Measurements from ENCODE around the gene FUS. TPM values are rescaled to one million over a fixed set of nuclear protein-coding genes. Genes with fewer than 3 reads are reported as not detected.

The FUS gene
- total RNA-seq, 4 donors from 2014 or later, result 53.7 to 92.5 (median 66.2) TPM

DNA sequence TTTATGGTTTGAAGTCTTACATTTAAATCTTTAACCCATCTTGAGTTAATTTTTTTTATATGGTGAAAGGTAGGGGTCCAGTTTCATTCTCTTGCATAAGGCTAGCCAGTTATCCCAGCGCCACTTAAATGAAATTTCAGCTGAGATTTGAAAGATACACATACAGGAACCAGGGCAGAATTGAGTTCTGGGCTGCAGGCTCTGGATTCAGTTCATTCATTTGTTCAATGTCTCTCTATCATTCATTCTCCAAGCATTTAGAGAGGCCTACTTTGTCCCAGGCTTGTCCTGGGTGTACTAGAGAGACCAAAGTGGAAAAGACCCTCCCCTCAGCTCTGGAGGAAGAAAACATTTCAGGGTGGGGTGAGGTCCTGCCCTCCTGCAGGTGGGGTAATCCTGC lies 33.4 kb downstream of the FUS start:
- TF ChIP-seq, protein P1, sequence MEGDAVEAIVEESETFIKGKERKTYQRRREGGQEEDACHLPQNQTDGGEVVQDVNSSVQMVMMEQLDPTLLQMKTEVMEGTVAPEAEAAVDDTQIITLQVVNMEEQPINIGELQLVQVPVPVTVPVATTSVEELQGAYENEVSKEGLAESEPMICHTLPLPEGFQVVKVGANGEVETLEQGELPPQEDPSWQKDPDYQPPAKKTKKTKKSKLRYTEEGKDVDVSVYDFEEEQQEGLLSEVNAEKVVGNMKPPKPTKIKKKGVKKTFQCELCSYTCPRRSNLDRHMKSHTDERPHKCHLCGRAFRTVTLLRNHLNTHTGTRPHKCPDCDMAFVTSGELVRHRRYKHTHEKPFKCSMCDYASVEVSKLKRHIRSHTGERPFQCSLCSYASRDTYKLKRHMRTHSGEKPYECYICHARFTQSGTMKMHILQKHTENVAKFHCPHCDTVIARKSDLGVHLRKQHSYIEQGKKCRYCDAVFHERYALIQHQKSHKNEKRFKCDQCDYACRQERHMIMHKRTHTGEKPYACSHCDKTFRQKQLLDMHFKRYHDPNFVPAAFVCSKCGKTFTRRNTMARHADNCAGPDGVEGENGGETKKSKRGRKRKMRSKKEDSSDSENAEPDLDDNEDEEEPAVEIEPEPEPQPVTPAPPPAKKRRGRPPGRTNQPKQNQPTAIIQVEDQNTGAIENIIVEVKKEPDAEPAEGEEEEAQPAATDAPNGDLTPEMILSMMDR (IDR thresholded peaks at IDR 0.05; ENCODE audit: low read depth), result no peak

DNA sequence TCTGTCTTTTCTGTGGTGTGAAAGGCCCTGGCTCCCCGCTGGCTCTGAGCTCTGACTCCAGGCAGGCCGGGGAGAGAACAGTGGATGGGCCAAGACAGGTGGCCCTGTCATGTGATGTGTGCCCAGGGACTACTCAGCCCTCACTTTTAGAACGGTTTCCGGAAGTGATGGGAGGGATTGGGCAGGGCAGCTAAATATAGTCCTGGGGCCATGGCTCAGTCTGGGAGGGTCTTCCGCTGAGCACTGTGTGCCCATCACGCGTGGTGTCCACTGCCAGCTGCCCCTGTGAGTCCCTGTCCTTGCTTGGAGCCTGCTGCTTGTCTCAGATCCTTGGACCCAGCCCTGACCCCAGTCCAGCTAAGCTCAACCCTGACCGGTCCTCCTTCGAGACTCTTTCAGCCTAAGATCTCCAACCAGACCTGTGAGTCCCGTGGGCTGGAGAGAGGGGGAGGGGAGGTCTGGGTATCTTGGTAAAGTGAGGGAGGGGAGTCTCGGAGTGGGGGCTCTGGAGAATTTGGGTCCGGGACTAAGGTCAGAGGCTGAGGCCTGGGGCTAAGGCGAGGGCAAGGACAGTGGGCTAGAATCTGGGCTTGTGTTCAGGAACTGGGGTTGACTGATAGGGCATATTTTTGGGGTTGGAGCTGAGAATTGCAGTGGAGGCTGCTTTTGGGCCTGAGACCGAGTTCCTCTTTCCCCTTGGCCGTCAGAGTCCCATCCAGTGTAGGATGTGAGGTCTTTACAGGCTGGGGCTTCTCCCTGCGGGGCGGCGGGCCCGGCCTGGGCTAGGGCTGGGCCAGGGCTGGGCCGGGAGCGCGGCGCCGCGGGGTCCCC lies 34.2 kb downstream of the FUS start, which contains the start of gene TRIM72:
Gene TRIM72 (plus strand): TSS at position 243 of the 831 bp plus-strand sequence. CDS start 620 bp downstream, outside the sequence.
- TF ChIP-seq, protein P1 (IDR thresholded peaks at IDR 0.05; ENCODE audit: low read depth), result no peak

DNA sequence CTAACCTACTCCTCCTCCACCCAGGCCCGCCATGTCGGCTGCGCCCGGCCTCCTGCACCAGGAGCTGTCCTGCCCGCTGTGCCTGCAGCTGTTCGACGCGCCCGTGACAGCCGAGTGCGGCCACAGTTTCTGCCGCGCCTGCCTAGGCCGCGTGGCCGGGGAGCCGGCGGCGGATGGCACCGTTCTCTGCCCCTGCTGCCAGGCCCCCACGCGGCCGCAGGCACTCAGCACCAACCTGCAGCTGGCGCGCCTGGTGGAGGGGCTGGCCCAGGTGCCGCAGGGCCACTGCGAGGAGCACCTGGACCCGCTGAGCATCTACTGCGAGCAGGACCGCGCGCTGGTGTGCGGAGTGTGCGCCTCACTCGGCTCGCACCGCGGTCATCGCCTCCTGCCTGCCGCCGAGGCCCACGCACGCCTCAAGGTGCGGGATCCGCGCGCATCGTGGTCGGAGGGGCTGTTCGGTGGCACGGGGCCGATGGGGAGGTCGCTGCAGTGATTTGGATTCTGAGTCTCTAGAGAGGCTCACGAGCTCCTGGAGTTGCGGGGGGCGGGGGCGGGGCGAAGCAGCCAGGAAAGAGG lies 34.9 kb downstream of the FUS start:
- TF ChIP-seq, protein P1 (IDR thresholded peaks at IDR 0.05; ENCODE audit: low read depth), result no peak

GRCh38 chr16:31215287-31216162 lies 35.6 kb downstream of the FUS start:
- TF ChIP-seq, protein P1 (IDR thresholded peaks at IDR 0.05; ENCODE audit: low read depth), result no peak

DNA sequence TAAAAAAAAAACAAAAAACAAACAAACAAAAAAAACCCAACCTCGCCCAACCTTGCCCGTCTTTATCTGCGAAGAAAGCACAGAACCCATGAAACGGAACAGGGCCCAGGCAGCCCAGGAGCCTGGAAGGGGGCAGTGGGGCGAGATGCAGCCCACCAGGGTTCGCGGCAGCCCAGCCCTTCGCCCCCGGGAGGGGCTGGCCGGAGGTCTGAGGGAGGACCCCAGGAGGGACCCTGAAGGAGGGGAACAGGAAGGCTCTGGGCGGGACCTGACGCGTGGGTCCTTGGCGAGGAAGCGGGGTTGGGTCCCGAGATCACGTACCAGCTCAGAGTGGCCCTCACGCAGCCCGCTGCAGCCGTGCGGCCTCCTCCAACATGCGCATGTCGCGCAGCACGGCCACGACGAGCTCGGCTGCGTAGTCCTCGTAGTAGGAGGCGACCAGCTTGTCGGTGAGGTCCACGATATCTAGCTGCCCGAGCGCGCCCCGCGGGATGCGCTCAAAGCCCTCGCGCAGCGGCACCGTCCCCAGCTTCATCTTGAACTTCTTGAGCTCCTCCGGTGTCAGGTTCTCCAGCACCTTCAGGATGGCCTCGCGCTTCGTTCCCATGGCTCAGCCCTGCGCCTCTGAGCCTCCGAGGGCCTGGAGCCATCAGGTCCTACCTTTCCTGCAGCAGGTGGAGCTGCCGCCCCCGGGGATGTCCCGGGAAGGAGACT lies 36.6 kb downstream of the FUS start, which contains the start of gene PYDC1:
Gene PYDC1 (minus strand): TSS at position 714 of the 714 bp plus-strand sequence. CDS start 107 bp downstream, at position 607.
- TF ChIP-seq, protein P1 (IDR thresholded peaks at IDR 0.05; ENCODE audit: low read depth), result no peak

DNA sequence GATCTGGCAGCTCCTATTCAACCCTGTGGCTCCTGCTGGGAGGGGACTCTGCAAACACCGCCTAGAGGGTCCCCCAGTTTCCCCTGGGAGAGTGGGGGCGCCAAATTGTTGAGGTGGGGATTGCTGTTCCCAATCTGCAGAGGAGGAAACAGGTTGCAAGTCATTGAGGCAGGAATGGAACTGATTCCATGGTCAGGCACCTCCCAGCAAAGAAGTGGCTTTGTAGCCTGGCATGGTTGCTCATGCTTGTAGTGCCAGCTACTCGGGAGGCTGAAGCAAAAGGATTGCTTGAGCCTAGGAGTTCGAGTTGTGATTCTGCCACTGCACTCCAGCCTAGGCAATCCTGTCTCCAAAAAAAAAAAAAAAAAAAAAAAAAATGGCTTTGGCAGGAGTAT lies 37.2 kb downstream of the FUS start:
- TF ChIP-seq, protein P1 (IDR thresholded peaks at IDR 0.05; ENCODE audit: low read depth), result no peak
